HTERT RPE-1 (cell line): ENCODE measurements around the gene SNED1.

Experiments used
- in situ Hi-C: fragments of 300-500 bp; cut with MboI; formaldehyde crosslinking; loops from 4 replicates; pipeline ENCODE4 v1.14.3; 2020; ENCODE audit warnings: low sequenced_read_pairs

SNED1 gene

GRCh38 chr2:241043581-241043980, 45.2 kb downstream of the SNED1 start:
- in situ Hi-C loops: no loop called here

GRCh38 chr2:241047253-241048010, 49.0 kb downstream of the SNED1 start:
- in situ Hi-C loops: no loop called here

- in situ Hi-C loops: no loop called here
Measured at GRCh38 chr2:241048149-241048948, 49.9 kb downstream of the SNED1 start.

GRCh38 chr2:241048949-241049343, 50.5 kb downstream of the SNED1 start:
- in situ Hi-C loops: no loop called here

- in situ Hi-C loops: no loop called here
Measured at GRCh38 chr2:241049739-241050623, 51.6 kb downstream of the SNED1 start.

- in situ Hi-C loops: no loop called here
Measured at GRCh38 chr2:241050624-241051577, 52.5 kb downstream of the SNED1 start.

GRCh38 chr2:241051578-241052487, 53.4 kb downstream of the SNED1 start:
- in situ Hi-C loops: no loop called here

- in situ Hi-C loops: no loop called here
Measured at GRCh38 chr2:241052677-241053360, 54.4 kb downstream of the SNED1 start.

GRCh38 chr2:241053576-241054251, 55.3 kb downstream of the SNED1 start:
- in situ Hi-C loops: no loop called here

GRCh38 chr2:241061275-241061674, 62.9 kb downstream of the SNED1 start:
- in situ Hi-C loops: no loop called here

- in situ Hi-C loops: no loop called here
Measured at GRCh38 chr2:241062389-241063092, 64.1 kb downstream of the SNED1 start.

GRCh38 chr2:241063093-241063551, 64.7 kb downstream of the SNED1 start:
- in situ Hi-C loops: no loop called here

GRCh38 chr2:241063587-241063986, 65.2 kb downstream of the SNED1 start:
- in situ Hi-C loops: no loop called here

- in situ Hi-C loops: no loop called here
Measured at GRCh38 chr2:241064008-241064801, 65.8 kb downstream of the SNED1 start.

- in situ Hi-C loops: no loop called here
Measured at GRCh38 chr2:241064802-241065354, 66.5 kb downstream of the SNED1 start.

- in situ Hi-C loops: no loop called here
Measured at GRCh38 chr2:241065355-241065803, 67.0 kb downstream of the SNED1 start.
